GM12878 (cell line): ENCODE data around the gene GAB3. TPM values are rescaled to one million over a fixed set of nuclear protein-coding genes. Genes with fewer than 3 reads are reported as not detected.

ENCODE experiments used
- ATAC-seq: fragments of 200-7000 bp; cut with Tn5 transposase; 3 replicates; pipeline ENCODE4 v1.9.1; 2020; ENCODE audit warnings: mild to moderate bottlenecking, moderate library complexity
- BruUV-seq: library from RNA; stranded (reverse); fragments of 400-500 nt; replicated peaks from 2 replicates; lab custom pipeline; 2021; lab: Mats Ljungman, UMichigan
- CTCF ChIA-PET: fragments of 300-600 bp; sonication (Branson Sonifier 250); formaldehyde crosslinking; extraction: SDS; loops from one replicate; lab custom pipeline; 2021; ENCODE audit warnings: inconsistent platforms; lab: Yijun Ruan, JAX
- POLR2A ChIA-PET: fragments of 350-600 bp; formaldehyde crosslinking; extraction: SDS; loops from one replicate; lab custom pipeline; 2021; ENCODE audit warnings: inconsistent platforms; lab: Charles Lee
- RAD21 ChIA-PET: fragments of 300-600 bp; sonication (Branson Sonifier 250); formaldehyde crosslinking; loops from one replicate; lab custom pipeline; 2023; ENCODE audit warnings: antibody characterized with exemption; ENCODE audit not compliant: unreplicated experiment; lab: Charles Lee
- SMC1A ChIA-PET: fragments of 300-600 bp; sonication (Branson Sonifier 250); formaldehyde crosslinking; loops from one replicate; lab custom pipeline; 2023; ENCODE audit not compliant: unreplicated experiment, uncharacterized antibody; lab: Charles Lee
- DNase-seq: peaks from one replicate; pipeline ENCODE4 v3.0.0-alpha.2; 2011; ENCODE audit warnings: low read depth, low spot score
- FAIRE-seq: peaks from 3 replicates; lab custom pipeline; 2011; peaks lifted over from hg19 to GRCh38; lab: Jason Lieb, UNC
- H2AFZ ChIP-seq: 2 replicates; pipeline ENCODE4 v1.6.0; 2011; ENCODE audit warnings: low read depth, low read length, control low read depth; ENCODE audit not compliant: control insufficient read depth
- H3K27ac ChIP-seq: 2 replicates; pipeline ENCODE4 v1.5.1; 2011; ENCODE audit warnings: control low read depth; ENCODE audit not compliant: control insufficient read depth, insufficient read depth
- H3K27me3 ChIP-seq, 2 experiments: replicated peaks in 1 of 2; 2 replicates each; pipeline versions ENCODE4 v1.6.0 to v1.6.1; 2011; ENCODE audit warnings: low read length in 1 of 2; ENCODE audit not compliant: control insufficient read depth in 2 of 2, insufficient read depth in 2 of 2
- H3K36me3 ChIP-seq, 2 experiments: 2 replicates each; pipeline ENCODE4 v1.5.1; 2011; ENCODE audit warnings: low read length in 1 of 2; ENCODE audit not compliant: control insufficient read depth in 2 of 2, insufficient read depth in 2 of 2
- H3K4me1 ChIP-seq: 2 replicates; pipeline ENCODE4 v1.6.1; 2011; ENCODE audit warnings: mild to moderate bottlenecking, low read length, moderate library complexity, mixed read lengths; ENCODE audit not compliant: control insufficient read depth, insufficient read depth
- H3K4me2 ChIP-seq: 2 replicates; pipeline ENCODE4 v1.6.0; 2011; ENCODE audit warnings: control low read depth; ENCODE audit not compliant: control insufficient read depth, insufficient read depth
- H3K4me3 ChIP-seq: fragments of 200-600 bp; sonication (generic); 2 replicates; pipeline ENCODE4 v1.5.1; 2016
- H3K79me2 ChIP-seq: 2 replicates; pipeline ENCODE4 v1.6.0; 2011; ENCODE audit warnings: low read length; ENCODE audit not compliant: control insufficient read depth, insufficient read depth
- H3K9ac ChIP-seq: 2 replicates; pipeline ENCODE4 v1.8.0; 2011; ENCODE audit warnings: low read length, control low read depth, mixed read lengths; ENCODE audit not compliant: control insufficient read depth, insufficient read depth
- H3K9me3 ChIP-seq: replicated peaks from 3 replicates; pipeline ENCODE4 v1.5.1; 2011; ENCODE audit warnings: mild to moderate bottlenecking, low read length; ENCODE audit not compliant: control insufficient read depth, insufficient read depth
- H4K20me1 ChIP-seq: 2 replicates; pipeline ENCODE4 v1.6.0; 2011; ENCODE audit not compliant: control insufficient read depth, insufficient read depth
- ATF7 ChIP-seq: fragments of 450-650 bp; IDR thresholded peaks from 2 replicates; pipeline ENCODE4 v1.6.1; 2016; ENCODE audit warnings: low read depth, mild to moderate bottlenecking
- MYC ChIP-seq: IDR thresholded peaks from 2 replicates; pipeline ENCODE4 v1.6.1; 2011; ENCODE audit warnings: mild to moderate bottlenecking, low read length, moderate library complexity, inconsistent platforms; ENCODE audit not compliant: insufficient read depth, insufficient replicate concordance, insufficient read length, severe bottlenecking
- PAX5 ChIP-seq: IDR thresholded peaks from 2 replicates; pipeline ENCODE4 v1.6.1; 2011; ENCODE audit warnings: low read depth, low read length, borderline replicate concordance
- PBX3 ChIP-seq: IDR thresholded peaks from 2 replicates; pipeline ENCODE4 v1.6.1; 2011; ENCODE audit warnings: mild to moderate bottlenecking, low read depth, low read length, moderate library complexity; ENCODE audit not compliant: insufficient replicate concordance
- SKIL ChIP-seq: fragments of 450-650 bp; IDR thresholded peaks from 2 replicates; pipeline ENCODE4 v1.6.1; 2017; ENCODE audit warnings: mild to moderate bottlenecking, low read depth, inconsistent platforms; ENCODE audit not compliant: poor library complexity, severe bottlenecking
- SREBF1 ChIP-seq: IDR thresholded peaks from 2 replicates; pipeline ENCODE4 v1.6.1; 2012; ENCODE audit warnings: mild to moderate bottlenecking, low read length
- SRF ChIP-seq, 2 experiments: IDR thresholded peaks; 2 replicates each; pipeline ENCODE4 v1.6.1; 2011; ENCODE audit warnings: low read depth in 2 of 2, low read length in 2 of 2, mild to moderate bottlenecking in 1 of 2, moderate library complexity in 1 of 2
- STAT3 ChIP-seq: IDR thresholded peaks from 2 replicates; pipeline ENCODE4 v1.6.1; 2011; ENCODE audit warnings: low read depth, low read length, improper control_type of control experiment
- YY1 ChIP-seq: IDR thresholded peaks from 2 replicates; pipeline ENCODE4 v1.6.1; 2011; ENCODE audit warnings: low read depth, mild to moderate bottlenecking, low read length
- ZNF622 ChIP-seq: fragments of 450-650 bp; IDR thresholded peaks from 2 replicates; pipeline ENCODE4 v1.6.1; 2017; ENCODE audit warnings: mild to moderate bottlenecking, inconsistent platforms
- WGBS: methylation state at CpG from one replicate; pipeline ENCODE4 v1.1.6; 2016; ENCODE audit warnings: low lambda C conversion rate; ENCODE audit not compliant: insufficient replicate concordance, insufficient coverage; ENCODE audit errors: missing lambda C conversion rate; 5-methylcytosine and 5-hydroxymethylcytosine counted together
- in situ Hi-C: fragments of 300-500 bp; cut with MboI; formaldehyde crosslinking; loops from 9 replicates; pipeline ENCODE4 v1.14.3; 2018; ENCODE audit warnings: mixed read lengths
- intact Hi-C: fragments of 100-400 bp; cut with micrococcal nuclease; formaldehyde crosslinking; loops from one replicate; pipeline ENCODE4 v1.14.2; 2022; ENCODE audit not compliant: unreplicated experiment
- polyA plus RNA-seq, 11 experiments: library from polyadenylated mRNA; depleted of rRNA in 4 of 11; unstranded in 6 of 11; stranded (reverse) in 5 of 11; fragments of >200 nt; fragmentation: Nextera tagmentation in 4 of 11; fragmentation: Illumina TruSeq in 1 of 11; extraction: Ambion mirVana in 4 of 11; extraction: Trizol in 1 of 11; gene quantifications; 1 replicate in 1 of 11; 2 replicates in 10 of 11; pipeline versions ENCODE4 v1.2.1 to v1.2.3, GENCODE V29; 2011 to 2016; ENCODE audit warnings: inconsistent platforms in 2 of 11, missing spikeins in 2 of 11, low read depth in 1 of 11
- total RNA-seq, 4 experiments: library from RNA; depleted of rRNA in 3 of 4; stranded (reverse); fragments of >200 nt in 3 of 4; fragmentation: Illumina TruSeq in 1 of 4; extraction: Trizol in 1 of 4; gene quantifications; 2 replicates each; pipeline versions ENCODE4 v1.2.1 to v1.2.3, GENCODE V29; 2013 to 2021

The GAB3 gene
- total and polyA plus RNA-seq, 10 of the 15 experiments (the other 5 are each of a cell fraction or from before 2014, with no cell fraction given) = 0.10 to 2.0 (median 0.85) TPM

- CTCF ChIA-PET = no interaction called here
- Histone ChIP-seq H4K20me1 (no peaks in the 10 kb centered on the region), H2AFZ (no peak overlapping the region), H3K27me3 (no peaks in the 10 kb centered on the region), H3K4me3 (no peak overlapping the region), H3K9me3 (no peaks in the 10 kb centered on the region), H3K4me2 (no peak overlapping the region), H3K9ac (no peak overlapping the region), H3K79me2 (no peaks in the 10 kb centered on the region), H3K36me3 (no peaks in the 10 kb centered on the region), H3K4me1 (no peaks in the 10 kb centered on the region), H3K27ac (no peak overlapping the region)
- SMC1A ChIA-PET = interaction anchor here (1.5 kb wide), 1 partner anchor 14 kb away, joined by 4 read pairs; no protein-coding TSS in a partner anchor
- in situ Hi-C loops (no loop called here), intact Hi-C loops (no loop called here)
- ATAC-seq (no peak), FAIRE-seq (no peak), DNase-seq (no peak)
- WGBS = 47% methylated on average over 6 of the region's 6 CpGs
- POLR2A ChIA-PET = no interaction called here
- RAD21 ChIA-PET = no interaction called here
- no peak for TF ChIP-seq ATF7
- no peak for TF ChIP-seq ZNF622
- no peak for TF ChIP-seq YY1
- TF ChIP-seq SREBF1 = no peak
- BruUV-seq = no TSS peak
These were observed 52.1 kb downstream of the GAB3 start for GRCh38 chrX:154698630-154699248.

- Histone ChIP-seq H3K9ac (no peak overlapping the region), H3K27ac (no peak overlapping the region), H3K27me3 (no peaks in the 10 kb centered on the region), H3K4me3 (no peak overlapping the region), H3K4me1 (no peaks in the 10 kb centered on the region), H2AFZ (no peak overlapping the region), H3K9me3 (no peaks in the 10 kb centered on the region), H3K4me2 (no peak overlapping the region), H4K20me1 (no peaks in the 10 kb centered on the region), H3K79me2 (no peaks in the 10 kb centered on the region), H3K36me3 (no peaks in the 10 kb centered on the region)
- ChIA-PET SMC1A (no interaction called here), CTCF (interaction anchor here (1.1 kb wide), 1 partner anchor 11 kb away, joined by 3 read pairs; no protein-coding TSS in a partner anchor), RAD21 (interaction anchor here (0.9 kb wide), 1 partner anchor 52 kb away, joined by 3 read pairs; no protein-coding TSS in a partner anchor), POLR2A (no interaction called here)
- ATAC-seq = no peak
- DNase-seq = no peak
- no peak for FAIRE-seq
- intact Hi-C loops (no loop called here), in situ Hi-C loops (no loop called here)
- BruUV-seq = no TSS peak
- WGBS = 0% methylated on average over 1 of the region's 1 CpG
- TF ChIP-seq MYC (no peak), SKIL (no peak), SRF (IDR thresholded peaks at IDR 0.05; ENCODE audit: low read depth in 2 of 2, low read length in 2 of 2) (no peak), PBX3 (no peak), STAT3 (no peak), PAX5 (no peak)
These were observed 54.2 kb downstream of the GAB3 start for GRCh38 chrX:154696676-154697045.
